ENCODE results near the gene SERGEF. TPM values are rescaled to one million over a fixed set of nuclear protein-coding genes. Genes with fewer than 3 reads are reported as not detected.

The SERGEF gene
- polyA plus RNA-seq, 1 of the 3 experiments (the other 2 are of a cell fraction), result 23.1 TPM

DNA sequence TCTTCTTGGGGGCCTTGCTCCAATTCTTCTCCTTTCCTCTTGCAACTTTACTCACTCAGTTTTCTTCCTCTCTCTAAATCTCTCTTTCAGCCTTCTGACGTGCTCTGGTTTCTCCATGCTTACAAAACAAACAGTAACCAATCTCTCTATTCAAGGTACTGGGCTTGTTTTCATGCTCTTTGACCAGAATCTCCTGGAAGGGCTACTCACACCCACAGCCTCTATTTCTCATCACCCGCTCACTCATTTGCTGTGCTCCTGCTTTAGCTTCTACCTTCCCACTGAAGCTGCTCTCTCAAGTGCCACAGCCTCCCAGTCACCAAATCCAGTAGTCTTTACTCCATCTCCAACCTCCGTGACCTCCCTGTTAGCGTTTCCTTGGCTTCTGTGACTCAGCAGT, 60.4 kb downstream of the SERGEF start:
- H3F3A ChIP-seq (replicated peaks; ENCODE audit: insufficient read depth), result no peaks in the 10 kb centered on the region
- 96% methylated on average over 4 of the region's 4 CpGs for WGBS (ENCODE audit: low lambda C conversion rate)
- no peak overlapping the region for H3K4me2 ChIP-seq
- no peaks in the 10 kb centered on the region for H4K20me1 ChIP-seq (ENCODE audit: insufficient read depth)
- no peaks in the 10 kb centered on the region for H3K79me2 ChIP-seq (ENCODE audit: insufficient read depth)
- H3K27me3 ChIP-seq (ENCODE audit: insufficient read depth), result no peaks in the 10 kb centered on the region
- H2AFZ ChIP-seq (ENCODE audit: low read depth), result no peak overlapping the region
- POLR2A ChIA-PET, result no interaction called here
- DNase-seq, result no peak
- H3K4me1 ChIP-seq (ENCODE audit: control insufficient read depth in 1 of 2, insufficient read depth in 2 of 2, low read depth in 1 of 2, low read length in 1 of 2), result no peaks in the 10 kb centered on the region; a peak in 1 of 4 replicates
- H3K4me3 ChIP-seq (ENCODE audit: low read depth in 2 of 2, low read length in 1 of 2), result no peak overlapping the region
- H3K9me2 ChIP-seq, result no peaks in the 10 kb centered on the region
- H3K27ac ChIP-seq (ENCODE audit: low read depth in 2 of 2, low read length in 1 of 2), result no peak overlapping the region
- no peak for TF ChIP-seq SMC3 (IDR thresholded peaks at IDR 0.05; ENCODE audit: low read depth, low read length)
- TF ChIP-seq, protein P1, sequence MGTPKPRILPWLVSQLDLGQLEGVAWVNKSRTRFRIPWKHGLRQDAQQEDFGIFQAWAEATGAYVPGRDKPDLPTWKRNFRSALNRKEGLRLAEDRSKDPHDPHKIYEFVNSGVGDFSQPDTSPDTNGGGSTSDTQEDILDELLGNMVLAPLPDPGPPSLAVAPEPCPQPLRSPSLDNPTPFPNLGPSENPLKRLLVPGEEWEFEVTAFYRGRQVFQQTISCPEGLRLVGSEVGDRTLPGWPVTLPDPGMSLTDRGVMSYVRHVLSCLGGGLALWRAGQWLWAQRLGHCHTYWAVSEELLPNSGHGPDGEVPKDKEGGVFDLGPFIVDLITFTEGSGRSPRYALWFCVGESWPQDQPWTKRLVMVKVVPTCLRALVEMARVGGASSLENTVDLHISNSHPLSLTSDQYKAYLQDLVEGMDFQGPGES (IDR thresholded peaks at IDR 0.05; ENCODE audit: low read depth, low read length), result no peak
- no peak for TF ChIP-seq RFX5 (IDR thresholded peaks at IDR 0.05; ENCODE audit: low read length)
- no peak for TF ChIP-seq RCOR1 (IDR thresholded peaks at IDR 0.05; ENCODE audit: low read length)
- TF ChIP-seq RAD21 (IDR thresholded peaks at IDR 0.05; ENCODE audit: low read length), result no peak
- TF ChIP-seq EZH2phosphoT487 (IDR thresholded peaks at IDR 0.05; ENCODE audit: borderline replicate concordance, low read depth), result no peak
- TF ChIP-seq, protein P2, sequence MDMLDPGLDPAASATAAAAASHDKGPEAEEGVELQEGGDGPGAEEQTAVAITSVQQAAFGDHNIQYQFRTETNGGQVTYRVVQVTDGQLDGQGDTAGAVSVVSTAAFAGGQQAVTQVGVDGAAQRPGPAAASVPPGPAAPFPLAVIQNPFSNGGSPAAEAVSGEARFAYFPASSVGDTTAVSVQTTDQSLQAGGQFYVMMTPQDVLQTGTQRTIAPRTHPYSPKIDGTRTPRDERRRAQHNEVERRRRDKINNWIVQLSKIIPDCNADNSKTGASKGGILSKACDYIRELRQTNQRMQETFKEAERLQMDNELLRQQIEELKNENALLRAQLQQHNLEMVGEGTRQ (IDR thresholded peaks at IDR 0.05; ENCODE audit: borderline replicate concordance, low read depth, low read length), result no peak
- TF ChIP-seq CHD2 (IDR thresholded peaks at IDR 0.05; ENCODE audit: low read length, partially characterized antibody), result no peak
- no peak for TF ChIP-seq MEF2A (IDR thresholded peaks at IDR 0.05; ENCODE audit: borderline replicate concordance, low read depth)
- TF ChIP-seq FOSL2 (IDR thresholded peaks at IDR 0.05; ENCODE audit: borderline replicate concordance, low read depth), result no peak
- H3K9me3 ChIP-seq, result no peaks in the 10 kb centered on the region
- no peak overlapping the region for H3K9ac ChIP-seq
- peaks cover 0 to 32% of the 10 kb centered on the region in 2 experiments for H3K36me3 ChIP-seq (replicated peaks in 1 of 2; ENCODE audit: control insufficient read depth in 1 of 2, insufficient read depth in 2 of 2, low read length in 1 of 2)
- CTCF ChIA-PET, result interaction anchor here (1.3 kb wide), 1 partner anchor 10 kb away, joined by 5 read pairs; no protein-coding TSS in a partner anchor

DNA sequence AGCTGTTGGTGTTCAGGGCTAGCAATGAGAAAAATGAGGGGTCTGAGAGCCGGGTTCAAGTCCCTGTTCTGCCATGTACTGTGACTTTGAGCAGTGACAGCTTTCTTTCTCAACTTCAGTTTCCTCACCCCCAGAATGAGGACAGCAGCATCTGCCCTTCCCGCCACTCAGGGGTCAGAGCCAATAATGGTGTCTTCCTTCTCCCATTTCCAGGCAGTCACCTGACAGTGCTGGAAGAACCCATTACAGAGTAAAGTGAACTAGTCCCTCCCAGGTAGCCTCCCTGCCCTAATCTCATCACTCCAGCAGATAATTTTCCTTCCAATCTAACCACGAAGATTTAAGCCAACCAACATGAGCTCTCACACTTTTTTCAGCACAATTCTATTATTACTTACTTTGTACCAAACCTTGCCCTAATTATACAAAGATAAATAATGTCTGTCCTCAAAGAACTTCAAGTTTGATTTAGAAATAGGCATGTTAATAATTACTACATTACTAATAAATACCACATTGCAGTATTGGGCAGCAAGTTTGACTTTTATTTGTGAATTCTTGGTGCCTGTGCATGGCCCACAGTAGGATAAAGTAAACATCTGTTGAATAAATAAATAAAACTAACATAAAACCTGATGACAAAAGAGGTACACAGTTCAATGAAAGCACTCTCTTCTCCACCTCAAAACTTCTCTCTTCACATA, 61.0 kb downstream of the SERGEF start:
- Histone ChIP-seq H4K20me1 (ENCODE audit: insufficient read depth) (no peaks in the 10 kb centered on the region), H3K4me1 (ENCODE audit: control insufficient read depth in 1 of 2, insufficient read depth in 2 of 2, low read depth in 1 of 2, low read length in 1 of 2) (no peaks in the 10 kb centered on the region; a peak in 1 of 4 replicates), H3K36me3 (replicated peaks in 1 of 2; ENCODE audit: control insufficient read depth in 1 of 2, insufficient read depth in 2 of 2, low read length in 1 of 2) (peaks cover 0 to 30% of the 10 kb centered on the region in 2 experiments), H3K4me3 (ENCODE audit: low read depth in 2 of 2, low read length in 1 of 2) (no peak overlapping the region), H3K9me2 (no peaks in the 10 kb centered on the region), H3K9me3 (no peaks in the 10 kb centered on the region), H3K9ac (no peak overlapping the region), H2AFZ (ENCODE audit: low read depth) (no peak overlapping the region), H3F3A (replicated peaks; ENCODE audit: insufficient read depth) (no peaks in the 10 kb centered on the region), H3K27ac (ENCODE audit: low read depth in 2 of 2, low read length in 1 of 2) (no peak overlapping the region), H3K4me2 (no peak overlapping the region), H3K27me3 (ENCODE audit: insufficient read depth) (no peaks in the 10 kb centered on the region), H3K79me2 (ENCODE audit: insufficient read depth) (no peaks in the 10 kb centered on the region)
- DNase-seq, result no peak
- ChIA-PET CTCF (interaction anchor here (1.2 to 1.5 kb wide), 4 partner anchors 10 to 30 kb away, joined by 3 to 6 read pairs (median 4); no protein-coding TSS in a partner anchor), POLR2A (no interaction called here)
- 77% methylated on average over 3 of the region's 3 CpGs for WGBS (ENCODE audit: low lambda C conversion rate)
- no peak for TF ChIP-seq SMC3 (IDR thresholded peaks at IDR 0.05; ENCODE audit: low read depth, low read length)
- no peak for TF ChIP-seq TAF1 (IDR thresholded peaks at IDR 0.05; ENCODE audit: borderline replicate concordance, low read depth, low read length)
- TF ChIP-seq, protein P3, sequence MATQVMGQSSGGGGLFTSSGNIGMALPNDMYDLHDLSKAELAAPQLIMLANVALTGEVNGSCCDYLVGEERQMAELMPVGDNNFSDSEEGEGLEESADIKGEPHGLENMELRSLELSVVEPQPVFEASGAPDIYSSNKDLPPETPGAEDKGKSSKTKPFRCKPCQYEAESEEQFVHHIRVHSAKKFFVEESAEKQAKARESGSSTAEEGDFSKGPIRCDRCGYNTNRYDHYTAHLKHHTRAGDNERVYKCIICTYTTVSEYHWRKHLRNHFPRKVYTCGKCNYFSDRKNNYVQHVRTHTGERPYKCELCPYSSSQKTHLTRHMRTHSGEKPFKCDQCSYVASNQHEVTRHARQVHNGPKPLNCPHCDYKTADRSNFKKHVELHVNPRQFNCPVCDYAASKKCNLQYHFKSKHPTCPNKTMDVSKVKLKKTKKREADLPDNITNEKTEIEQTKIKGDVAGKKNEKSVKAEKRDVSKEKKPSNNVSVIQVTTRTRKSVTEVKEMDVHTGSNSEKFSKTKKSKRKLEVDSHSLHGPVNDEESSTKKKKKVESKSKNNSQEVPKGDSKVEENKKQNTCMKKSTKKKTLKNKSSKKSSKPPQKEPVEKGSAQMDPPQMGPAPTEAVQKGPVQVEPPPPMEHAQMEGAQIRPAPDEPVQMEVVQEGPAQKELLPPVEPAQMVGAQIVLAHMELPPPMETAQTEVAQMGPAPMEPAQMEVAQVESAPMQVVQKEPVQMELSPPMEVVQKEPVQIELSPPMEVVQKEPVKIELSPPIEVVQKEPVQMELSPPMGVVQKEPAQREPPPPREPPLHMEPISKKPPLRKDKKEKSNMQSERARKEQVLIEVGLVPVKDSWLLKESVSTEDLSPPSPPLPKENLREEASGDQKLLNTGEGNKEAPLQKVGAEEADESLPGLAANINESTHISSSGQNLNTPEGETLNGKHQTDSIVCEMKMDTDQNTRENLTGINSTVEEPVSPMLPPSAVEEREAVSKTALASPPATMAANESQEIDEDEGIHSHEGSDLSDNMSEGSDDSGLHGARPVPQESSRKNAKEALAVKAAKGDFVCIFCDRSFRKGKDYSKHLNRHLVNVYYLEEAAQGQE (IDR thresholded peaks at IDR 0.05; ENCODE audit: low read depth, low read length), result no peak
- TF ChIP-seq NRF1 (IDR thresholded peaks at IDR 0.05; ENCODE audit: low read depth, low read length), result no peak
- no peak for TF ChIP-seq FOXM1 (IDR thresholded peaks at IDR 0.05; ENCODE audit: low read depth)
- TF ChIP-seq, protein P4, sequence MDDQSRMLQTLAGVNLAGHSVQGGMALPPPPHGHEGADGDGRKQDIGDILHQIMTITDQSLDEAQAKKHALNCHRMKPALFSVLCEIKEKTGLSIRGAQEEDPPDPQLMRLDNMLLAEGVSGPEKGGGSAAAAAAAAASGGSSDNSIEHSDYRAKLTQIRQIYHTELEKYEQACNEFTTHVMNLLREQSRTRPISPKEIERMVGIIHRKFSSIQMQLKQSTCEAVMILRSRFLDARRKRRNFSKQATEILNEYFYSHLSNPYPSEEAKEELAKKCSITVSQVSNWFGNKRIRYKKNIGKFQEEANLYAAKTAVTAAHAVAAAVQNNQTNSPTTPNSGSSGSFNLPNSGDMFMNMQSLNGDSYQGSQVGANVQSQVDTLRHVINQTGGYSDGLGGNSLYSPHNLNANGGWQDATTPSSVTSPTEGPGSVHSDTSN (IDR thresholded peaks at IDR 0.05), result no peak
- TF ChIP-seq RFX5 (IDR thresholded peaks at IDR 0.05; ENCODE audit: low read length), result no peak
- TF ChIP-seq, protein P5, sequence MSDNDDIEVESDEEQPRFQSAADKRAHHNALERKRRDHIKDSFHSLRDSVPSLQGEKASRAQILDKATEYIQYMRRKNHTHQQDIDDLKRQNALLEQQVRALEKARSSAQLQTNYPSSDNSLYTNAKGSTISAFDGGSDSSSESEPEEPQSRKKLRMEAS (IDR thresholded peaks at IDR 0.05; ENCODE audit: low read depth), result no peak
- no peak for TF ChIP-seq EZH2phosphoT487 (IDR thresholded peaks at IDR 0.05; ENCODE audit: borderline replicate concordance, low read depth)
- no peak for TF ChIP-seq EP300 (IDR thresholded peaks at IDR 0.05; ENCODE audit: borderline replicate concordance in 1 of 2, low read depth in 1 of 2, low read length in 1 of 2)
- TF ChIP-seq CHD2 (IDR thresholded peaks at IDR 0.05; ENCODE audit: low read length, partially characterized antibody), result no peak
- no peak for TF ChIP-seq RAD21 (IDR thresholded peaks at IDR 0.05; ENCODE audit: low read length)

Data from SK-N-SH (cell line).